Activated T-helper 2 cell treated with anti-CD3 and anti-CD28 coated beads, Interferon-gamma antibody, Interleukin-2, Interleukin-4, amounts not matched to agents 10 μg/mL and 5 μg/mL and 100 μg/mL, durations not matched to agents 14 hours and 24 hours and 36 hours (primary cell): ENCODE results near the gene BDNF. TPM values are rescaled to one million over a fixed set of nuclear protein-coding genes. Genes with fewer than 3 reads are reported as not detected.

Experiments
- DNase-seq: peaks from one replicate; pipeline ENCODE4 v3.0.0; 2021; ENCODE audit warnings: low spot score
- H3K27ac Mint-ChIP-seq: one replicate; pipeline ENCODE4 v1.8.0; 2021; ENCODE audit warnings: mixed read lengths
- H3K27me3 Mint-ChIP-seq: one replicate; pipeline ENCODE4 v1.8.0; 2021; ENCODE audit warnings: low read depth, mixed read lengths
- H3K36me3 Mint-ChIP-seq: one replicate; pipeline ENCODE4 v1.8.0; 2021; ENCODE audit warnings: low read depth, mixed read lengths
- H3K4me1 Mint-ChIP-seq: one replicate; pipeline ENCODE4 v1.8.0; 2021; ENCODE audit warnings: low read depth, mixed read lengths
- H3K4me3 Mint-ChIP-seq: one replicate; pipeline ENCODE4 v1.8.0; 2021; ENCODE audit warnings: low read depth, mild to moderate bottlenecking, moderate library complexity, mixed read lengths
- H3K9me3 Mint-ChIP-seq: one replicate; pipeline ENCODE4 v1.8.0; 2021; ENCODE audit warnings: mixed read lengths
- intact Hi-C: fragments of 100-400 bp; cut with micrococcal nuclease; formaldehyde crosslinking; loops from one replicate; pipeline ENCODE4 v1.15.1; 2023
- total RNA-seq: library from RNA; stranded (reverse); gene quantifications from 2 replicates; pipeline ENCODE4 v1.2.3, GENCODE V29; 2022

BDNF gene
- total RNA-seq, 1 donor from 2014 or later, result not detected

- Mint-ChIP-seq H3K9me3 (peaks cover 11% of the 10 kb centered on the region), H3K4me1 (peaks cover 3% of the 10 kb centered on the region), H3K4me3 (no peak overlapping the region), H3K27ac (no peak overlapping the region), H3K36me3 (no peaks in the 10 kb centered on the region), H3K27me3 (peaks cover 60% of the 10 kb centered on the region)
- DNase-seq, result no peak
- intact Hi-C loops, result no loop called here
Measured at GRCh38 chr11:27718863-27719545, 18.7 kb upstream of the BDNF start.

GRCh38 chr11:27718346-27718862 is 18.1 kb upstream of the BDNF start:
- intact Hi-C loops, result no loop called here
- H3K27me3 Mint-ChIP-seq, result peaks cover 57% of the 10 kb centered on the region
- no peaks in the 10 kb centered on the region for H3K36me3 Mint-ChIP-seq
- H3K4me1 Mint-ChIP-seq, result peaks cover 3% of the 10 kb centered on the region
- no peak for DNase-seq
- H3K4me3 Mint-ChIP-seq, result no peak overlapping the region
- no peak overlapping the region for H3K27ac Mint-ChIP-seq
- H3K9me3 Mint-ChIP-seq, result peaks cover 11% of the 10 kb centered on the region

GRCh38 chr11:27717801-27718229 is 17.6 kb upstream of the BDNF start:
- H3K36me3 Mint-ChIP-seq, result no peaks in the 10 kb centered on the region
- intact Hi-C loops, result no loop called here
- DNase-seq, result no peak
- peaks cover 51% of the 10 kb centered on the region for H3K27me3 Mint-ChIP-seq
- H3K4me3 Mint-ChIP-seq, result no peak overlapping the region
- peaks cover 11% of the 10 kb centered on the region for H3K9me3 Mint-ChIP-seq
- peaks cover 3% of the 10 kb centered on the region for H3K4me1 Mint-ChIP-seq
- no peak overlapping the region for H3K27ac Mint-ChIP-seq

DNA sequence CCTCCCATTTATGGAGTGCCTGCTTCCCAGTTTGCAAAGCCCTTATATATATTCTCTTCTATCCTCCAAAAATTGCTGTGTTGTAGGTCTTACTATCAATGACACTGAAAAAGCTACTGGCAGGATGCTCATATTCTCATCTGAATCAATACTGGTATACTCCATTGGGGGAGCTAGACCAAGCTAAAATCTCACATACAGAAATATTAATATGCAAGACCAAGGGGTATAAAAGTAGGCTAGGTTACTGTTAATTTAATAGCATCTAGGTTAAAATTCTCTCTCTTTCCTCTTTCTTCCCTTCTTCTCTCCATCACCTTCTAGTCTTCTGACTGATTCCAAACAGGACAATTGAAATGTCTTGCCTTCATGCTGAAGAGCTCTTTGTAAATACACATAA is 17.1 kb upstream of the BDNF start:
- intact Hi-C loops, result no loop called here
- H3K4me3 Mint-ChIP-seq, result no peak overlapping the region
- H3K27ac Mint-ChIP-seq, result no peak overlapping the region
- DNase-seq, result no peak
- H3K4me1 Mint-ChIP-seq, result peaks cover 3% of the 10 kb centered on the region
- H3K27me3 Mint-ChIP-seq, result peaks cover 51% of the 10 kb centered on the region
- no peaks in the 10 kb centered on the region for H3K36me3 Mint-ChIP-seq
- peaks cover 11% of the 10 kb centered on the region for H3K9me3 Mint-ChIP-seq

GRCh38 chr11:27716835-27717234 is 16.6 kb upstream of the BDNF start:
- Mint-ChIP-seq H3K27ac (no peak overlapping the region), H3K36me3 (no peaks in the 10 kb centered on the region), H3K4me1 (no peaks in the 10 kb centered on the region), H3K9me3 (peaks cover 11% of the 10 kb centered on the region), H3K27me3 (peaks cover 47% of the 10 kb centered on the region), H3K4me3 (no peak overlapping the region)
- intact Hi-C loops, result no loop called here
- no peak for DNase-seq

DNA sequence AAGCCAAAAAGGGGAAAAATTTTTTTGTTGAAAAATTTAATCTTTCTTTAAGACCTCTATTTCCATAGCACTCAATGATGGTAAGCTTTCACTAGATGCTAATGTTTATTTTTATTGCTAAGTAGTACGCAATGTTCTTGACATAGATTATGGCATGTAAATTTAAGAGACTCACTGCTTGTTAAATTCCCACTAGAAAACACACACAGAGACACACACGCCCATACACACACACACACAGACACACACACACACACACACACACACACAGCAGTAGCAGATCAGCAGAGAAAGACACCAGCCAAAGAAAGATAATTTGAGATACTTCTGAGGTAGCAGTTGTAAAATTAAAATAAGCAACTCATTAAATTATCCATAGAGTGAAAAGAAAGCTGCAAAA is 16.0 kb upstream of the BDNF start:
- H3K9me3 Mint-ChIP-seq, result peaks cover 9% of the 10 kb centered on the region
- peaks cover 42% of the 10 kb centered on the region for H3K27me3 Mint-ChIP-seq
- DNase-seq, result no peak
- H3K4me3 Mint-ChIP-seq, result no peak overlapping the region
- H3K4me1 Mint-ChIP-seq, result no peaks in the 10 kb centered on the region
- H3K36me3 Mint-ChIP-seq, result no peaks in the 10 kb centered on the region
- intact Hi-C loops, result no loop called here
- no peak overlapping the region for H3K27ac Mint-ChIP-seq

GRCh38 chr11:27711725-27712124 is 11.5 kb upstream of the BDNF start:
- Mint-ChIP-seq H3K4me3 (no peak overlapping the region), H3K27ac (no peak overlapping the region), H3K4me1 (no peaks in the 10 kb centered on the region), H3K9me3 (no peaks in the 10 kb centered on the region), H3K27me3 (peaks cover 6% of the 10 kb centered on the region), H3K36me3 (no peaks in the 10 kb centered on the region)
- no peak for DNase-seq
- intact Hi-C loops, result no loop called here

- intact Hi-C loops, result no loop called here
- peaks cover 5% of the 10 kb centered on the region for H3K27me3 Mint-ChIP-seq
- H3K36me3 Mint-ChIP-seq, result no peaks in the 10 kb centered on the region
- DNase-seq, result no peak
- H3K4me3 Mint-ChIP-seq, result no peak overlapping the region
- H3K27ac Mint-ChIP-seq, result no peak overlapping the region
- no peaks in the 10 kb centered on the region for H3K9me3 Mint-ChIP-seq
- no peaks in the 10 kb centered on the region for H3K4me1 Mint-ChIP-seq
Measured at GRCh38 chr11:27710536-27710935, 10.3 kb upstream of the BDNF start.

DNA sequence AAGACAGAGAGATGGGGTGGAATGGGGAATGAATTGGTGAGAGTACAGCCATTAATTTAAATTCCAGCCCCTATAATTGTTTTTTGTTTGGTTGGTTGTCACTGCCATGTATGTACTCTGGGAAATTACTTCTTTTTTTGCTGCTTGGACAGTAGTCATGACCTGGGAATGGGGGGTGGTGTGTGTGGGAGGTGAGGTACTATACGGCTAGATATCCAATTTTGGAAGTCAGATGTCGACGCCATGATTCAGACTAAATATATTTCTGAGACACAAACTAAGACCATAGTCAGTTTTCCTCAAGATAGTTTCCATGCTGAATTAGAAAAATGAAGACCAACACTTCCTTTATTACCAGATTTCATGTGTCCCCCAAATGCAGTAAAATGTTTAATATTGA is 7.4 kb upstream of the BDNF start:
- no peaks in the 10 kb centered on the region for H3K36me3 Mint-ChIP-seq
- DNase-seq, result no peak
- no peaks in the 10 kb centered on the region for H3K9me3 Mint-ChIP-seq

DNA sequence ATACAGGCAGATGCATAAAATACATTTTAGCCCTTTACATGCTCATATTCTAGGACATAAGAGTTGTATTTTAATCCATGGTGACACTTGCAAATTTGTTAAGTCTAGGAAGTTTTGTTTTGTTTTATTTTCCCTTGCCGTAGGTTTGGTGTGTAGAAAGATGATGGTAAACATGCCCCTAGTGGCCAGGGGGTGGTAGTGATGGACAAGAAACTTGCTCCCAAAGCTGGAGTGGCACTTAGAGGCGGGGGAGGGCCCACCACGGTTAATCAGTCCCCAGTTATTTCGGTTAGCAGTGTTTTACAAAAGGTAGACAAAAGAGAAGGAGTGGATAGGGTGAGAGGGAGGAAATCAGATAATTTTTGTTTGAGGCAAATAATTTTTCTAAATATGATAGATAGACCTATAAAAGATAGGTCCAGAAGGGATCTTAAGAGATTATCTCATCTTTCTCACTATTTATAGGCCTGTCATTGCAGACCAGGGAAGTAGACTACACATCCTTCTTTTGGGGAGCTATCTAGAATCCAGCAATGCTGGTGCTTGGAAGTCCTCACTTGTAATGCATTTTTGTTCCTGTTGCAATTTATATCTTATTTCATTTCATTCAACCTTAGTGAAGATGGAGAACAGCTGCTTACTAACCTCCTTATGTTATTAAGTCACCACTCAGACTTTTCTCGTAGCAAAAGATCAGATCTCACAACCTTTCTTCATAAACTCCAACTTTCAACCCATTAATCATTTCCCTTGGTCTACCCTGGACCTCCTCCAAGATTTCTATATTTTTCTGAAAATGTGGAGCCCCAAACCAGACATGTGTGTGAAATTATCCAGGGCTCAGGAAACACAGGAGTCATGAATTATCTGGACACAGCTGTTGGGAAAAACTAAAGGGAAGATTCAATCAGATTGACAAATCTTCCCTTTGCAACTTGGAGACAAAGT is 5.9 kb upstream of the BDNF start:
- intact Hi-C loops, result no loop called here
- peaks cover 31% of the 10 kb centered on the region for H3K27me3 Mint-ChIP-seq
- no peak for DNase-seq
- H3K36me3 Mint-ChIP-seq, result no peaks in the 10 kb centered on the region
- peaks cover 4% of the 10 kb centered on the region for H3K4me1 Mint-ChIP-seq
- no peak overlapping the region for H3K27ac Mint-ChIP-seq
- H3K4me3 Mint-ChIP-seq, result no peak overlapping the region
- H3K9me3 Mint-ChIP-seq, result no peaks in the 10 kb centered on the region

More for the DNA sequence above, 7.4 kb upstream of the BDNF start:
- intact Hi-C loops, result no loop called here
- no peak overlapping the region for H3K4me3 Mint-ChIP-seq
- H3K27me3 Mint-ChIP-seq, result peaks cover 16% of the 10 kb centered on the region
- H3K27ac Mint-ChIP-seq, result no peak overlapping the region
- H3K4me1 Mint-ChIP-seq, result no peaks in the 10 kb centered on the region

DNA sequence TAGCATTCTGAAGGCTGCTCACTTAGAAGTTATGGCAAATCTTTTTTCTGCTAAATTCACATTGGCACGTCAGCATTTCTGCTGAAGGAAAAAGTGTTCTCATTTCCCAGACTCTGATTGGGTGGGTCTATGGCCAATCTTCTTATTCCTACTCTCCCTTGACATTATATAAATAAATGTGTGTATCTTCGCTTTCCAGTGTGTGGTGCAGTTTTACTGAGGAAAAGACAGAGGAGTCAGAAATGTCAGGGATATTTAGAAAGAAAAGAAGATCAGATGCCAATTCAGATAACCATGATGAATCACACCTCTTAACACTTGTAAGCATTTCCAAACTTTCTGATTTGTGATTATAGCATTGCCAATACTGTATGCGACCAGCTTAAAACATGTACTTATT is 3.2 kb upstream of the BDNF start:
- no peak for DNase-seq
- intact Hi-C loops, result no loop called here
- Mint-ChIP-seq H3K36me3 (no peaks in the 10 kb centered on the region), H3K27me3 (peaks cover 51% of the 10 kb centered on the region), H3K27ac (no peak overlapping the region), H3K9me3 (no peaks in the 10 kb centered on the region), H3K4me1 (peaks cover 15% of the 10 kb centered on the region), H3K4me3 (no peak overlapping the region)

GRCh38 chr11:27702811-27703210 is 2.6 kb upstream of the BDNF start:
- Mint-ChIP-seq H3K36me3 (no peaks in the 10 kb centered on the region), H3K27ac (no peak overlapping the region), H3K27me3 (peaks cover 54% of the 10 kb centered on the region), H3K9me3 (no peaks in the 10 kb centered on the region), H3K4me1 (peaks cover 15% of the 10 kb centered on the region), H3K4me3 (no peak overlapping the region)
- DNase-seq, result no peak
- intact Hi-C loops, result no loop called here
